ENCODE measurements around the gene DHRS7C.

Gene DHRS7C, protein sequence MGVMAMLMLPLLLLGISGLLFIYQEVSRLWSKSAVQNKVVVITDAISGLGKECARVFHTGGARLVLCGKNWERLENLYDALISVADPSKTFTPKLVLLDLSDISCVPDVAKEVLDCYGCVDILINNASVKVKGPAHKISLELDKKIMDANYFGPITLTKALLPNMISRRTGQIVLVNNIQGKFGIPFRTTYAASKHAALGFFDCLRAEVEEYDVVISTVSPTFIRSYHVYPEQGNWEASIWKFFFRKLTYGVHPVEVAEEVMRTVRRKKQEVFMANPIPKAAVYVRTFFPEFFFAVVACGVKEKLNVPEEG

DNA sequence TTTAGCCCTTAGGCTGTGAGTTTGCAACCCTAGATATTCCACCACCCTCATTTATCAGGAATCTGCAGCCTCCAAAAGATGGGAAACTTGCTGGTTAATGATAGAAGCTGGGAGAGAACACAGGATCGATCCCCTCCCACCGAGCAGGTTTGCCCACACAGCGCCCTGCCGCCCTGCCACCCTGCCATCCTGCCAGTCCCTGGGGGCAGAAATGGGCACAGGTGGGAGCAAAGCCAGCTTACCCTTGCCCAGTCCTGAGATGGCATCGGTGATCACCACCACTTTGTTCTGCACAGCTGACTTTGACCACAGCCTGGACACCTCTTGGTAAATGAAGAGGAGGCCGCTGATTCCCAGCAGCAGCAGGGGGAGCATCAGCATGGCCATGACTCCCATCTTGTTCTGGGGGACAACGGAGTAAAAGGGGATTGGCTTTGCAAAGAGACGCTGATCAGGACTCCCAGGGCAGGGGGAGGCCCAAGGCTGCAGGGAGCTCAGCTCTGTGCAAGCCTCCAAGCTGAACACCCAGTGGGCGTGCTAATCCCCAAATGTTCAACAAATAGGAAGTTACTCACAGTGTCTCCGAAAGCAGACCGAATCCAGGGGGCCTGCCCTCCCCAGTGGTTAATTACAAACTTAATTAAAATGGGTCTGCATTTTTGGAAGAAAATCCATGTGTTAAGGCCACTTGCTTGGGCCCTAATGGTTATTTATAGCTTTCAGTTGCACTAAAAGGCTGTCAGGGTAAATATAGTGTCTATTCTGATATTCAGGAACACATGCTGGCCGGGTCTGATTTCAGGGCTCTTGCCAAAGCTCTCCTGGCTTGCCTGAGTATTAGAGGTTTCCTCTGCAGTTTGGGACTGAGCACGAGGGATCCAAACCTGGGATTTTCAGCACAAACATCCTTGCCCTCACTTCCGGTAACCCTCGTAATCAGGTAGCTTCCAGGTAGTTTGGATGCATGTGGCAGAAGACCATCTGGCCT lies at the start of gene DHRS7C:
DHRS7C (minus strand) TSS at position 704 of the 988 bp plus-strand sequence; CDS start at position 396, 308 bp downstream.
- no peak for DNase-seq

DNA sequence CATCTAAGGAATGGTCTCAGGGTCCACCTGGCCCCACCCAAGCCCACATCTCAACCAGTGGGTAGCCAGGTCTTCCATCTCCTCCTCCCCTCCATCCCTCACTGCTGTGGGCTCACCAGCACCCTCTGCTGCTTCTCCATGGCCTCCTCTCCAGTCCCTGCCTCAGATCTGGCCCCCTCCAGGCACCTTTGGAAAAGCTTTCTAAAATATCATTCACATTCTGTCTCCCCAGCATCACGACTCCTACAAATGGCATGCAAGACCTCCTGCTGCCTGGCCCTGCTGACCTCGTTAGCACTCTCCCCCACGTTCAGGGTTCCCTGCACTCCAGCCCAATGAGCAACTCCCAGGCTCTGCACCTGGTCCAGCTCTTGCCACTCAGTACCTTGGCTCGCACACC lies 48.0 kb upstream of the DHRS7C start:
- DNase-seq = no peak

DNA sequence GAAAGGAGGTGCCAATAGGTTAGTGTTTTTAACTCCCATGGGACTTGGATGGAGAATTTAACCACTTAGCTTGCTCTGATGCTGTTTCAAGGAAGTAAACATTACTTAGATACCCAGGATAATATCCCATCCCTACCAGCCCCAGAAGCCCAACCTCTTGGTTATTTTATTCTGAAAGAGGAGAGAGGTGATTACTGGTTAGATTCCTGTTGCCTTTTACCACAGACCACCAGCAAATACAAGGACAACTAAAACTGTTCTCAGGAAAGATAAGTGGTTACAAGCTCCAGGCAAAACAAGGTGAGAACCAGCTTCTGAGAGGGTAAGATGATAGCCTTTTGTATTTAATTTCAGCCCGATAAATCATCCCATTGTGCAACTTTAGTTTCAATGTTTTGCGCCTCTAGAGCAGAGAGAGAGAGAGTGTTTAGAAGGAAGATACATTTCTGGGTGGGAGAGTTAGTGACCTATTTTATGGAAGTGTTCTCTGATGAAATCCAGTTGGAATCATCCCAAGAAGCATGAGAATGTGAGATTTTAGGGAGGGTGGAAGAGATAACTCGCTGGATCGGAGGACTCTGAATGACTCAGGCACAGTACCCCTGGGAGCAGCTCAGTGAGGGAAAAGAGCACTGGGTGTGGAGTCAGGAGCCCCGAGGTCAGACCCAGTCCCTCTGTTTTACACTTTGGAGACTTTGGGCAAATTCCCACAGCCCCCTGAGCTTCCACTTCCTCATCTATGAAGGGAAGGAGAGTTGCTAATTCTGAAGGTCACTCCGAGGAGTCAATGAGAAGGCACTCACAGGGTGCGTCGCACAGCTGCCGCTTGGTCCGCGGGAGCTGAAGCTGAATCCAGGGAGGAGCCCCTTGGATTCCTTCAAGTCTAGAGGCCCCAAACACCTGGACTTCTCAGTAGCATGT lies 46.4 kb upstream of the DHRS7C start:
- DNase-seq = no peak

DNA sequence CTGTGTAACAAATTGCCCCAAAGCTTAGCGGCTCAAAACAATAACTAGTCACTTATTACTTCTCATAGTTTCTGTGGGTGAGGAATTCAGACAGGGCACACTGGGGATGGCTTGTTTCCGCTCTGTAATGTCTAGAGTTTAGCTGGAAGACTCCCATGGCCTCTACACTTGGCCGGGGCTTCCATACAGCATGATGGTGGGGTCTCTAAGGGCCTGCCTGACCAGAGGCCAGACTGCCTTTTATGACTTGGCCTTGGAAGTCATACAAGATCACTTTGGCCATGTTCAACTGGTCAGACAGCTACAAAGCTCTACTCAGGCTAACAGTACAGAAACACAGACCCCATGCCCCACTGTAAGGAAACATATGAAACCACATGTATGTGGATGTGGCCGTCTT lies 42.5 kb upstream of the DHRS7C start:
- no peak for DNase-seq

DNA sequence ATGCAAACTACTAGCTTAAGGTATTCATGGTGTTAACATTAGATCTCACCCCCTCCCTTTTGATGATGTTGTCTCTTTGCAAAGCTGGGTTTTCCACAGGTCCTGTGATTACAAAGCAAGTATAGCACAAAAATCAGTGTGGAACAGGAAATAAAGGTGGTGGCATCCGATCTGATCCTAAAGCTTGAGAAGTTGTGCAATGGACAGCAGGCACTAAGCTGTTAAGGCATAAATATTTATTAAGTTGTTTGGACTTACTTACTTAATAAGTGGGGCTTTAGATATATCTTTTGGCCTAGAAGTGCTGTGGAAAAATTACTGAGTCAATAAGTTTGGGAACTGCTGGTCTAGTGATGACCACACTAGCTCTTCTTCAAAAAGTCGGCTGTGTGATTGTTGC lies 39.3 kb upstream of the DHRS7C start:
- no peak for DNase-seq

DNA sequence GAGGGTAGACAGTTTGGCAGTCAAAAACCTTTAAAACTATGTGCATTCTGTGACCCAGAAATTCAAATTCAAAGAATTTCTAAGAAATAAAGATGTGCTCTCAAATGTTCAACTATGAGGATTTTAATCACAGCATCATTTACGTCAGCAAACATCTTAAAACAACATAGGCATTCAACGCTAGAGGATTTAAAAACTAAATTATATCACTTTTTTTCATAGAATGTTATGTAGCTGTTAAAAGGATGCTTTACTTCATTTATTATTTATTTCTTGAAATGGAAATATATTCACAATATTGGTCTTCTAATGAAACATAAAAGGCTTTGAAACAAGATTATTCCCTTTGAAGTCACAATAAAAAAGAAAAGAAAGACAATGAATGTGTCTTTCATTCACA lies 38.0 kb upstream of the DHRS7C start:
- DNase-seq = no peak

DNA sequence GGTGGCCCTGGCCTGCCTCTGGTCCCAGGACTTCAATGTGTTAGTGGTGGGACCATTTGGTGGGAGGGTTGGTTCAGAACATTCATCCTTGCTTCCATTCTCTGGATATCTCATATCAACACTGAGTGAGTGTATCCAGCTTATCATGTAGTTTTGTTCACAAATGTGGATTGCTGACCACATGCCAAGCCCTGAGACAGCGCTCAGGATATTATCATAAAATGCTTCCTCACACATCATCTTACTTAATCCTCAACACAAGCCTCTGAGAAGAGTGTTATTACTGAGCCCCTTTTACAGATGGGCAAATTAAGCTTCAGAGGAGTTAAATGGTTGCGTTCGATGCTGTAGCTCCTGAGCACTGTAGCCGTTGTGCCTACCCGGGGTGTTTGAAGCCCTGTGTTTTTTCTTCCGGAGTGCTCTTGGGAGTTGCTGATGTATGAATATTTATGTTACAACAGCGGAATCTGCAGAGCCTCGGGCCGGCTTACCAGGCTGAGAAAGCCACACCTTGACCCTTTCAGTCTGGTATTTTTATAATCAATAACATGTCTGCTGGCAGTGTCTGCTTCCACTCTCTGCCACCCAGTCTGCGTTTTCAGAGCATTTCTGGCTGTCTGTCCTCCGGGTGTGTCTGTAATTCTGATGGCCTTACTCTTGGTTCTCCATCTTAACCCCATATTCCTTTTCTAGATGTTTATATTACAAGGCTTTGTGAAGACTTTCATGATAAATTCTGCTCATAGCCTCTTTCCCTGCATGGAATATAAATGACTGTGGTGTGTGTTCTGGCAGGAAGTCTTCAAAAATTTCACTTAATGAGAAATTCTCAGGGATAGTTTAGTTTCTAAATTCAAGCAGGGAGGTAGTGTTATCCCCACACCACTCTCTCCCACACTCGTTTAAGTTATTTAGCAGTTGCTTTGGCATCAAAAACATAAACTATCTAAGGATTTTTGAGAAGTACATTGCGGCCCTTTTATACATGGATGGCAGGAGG lies 37.2 kb upstream of the DHRS7C start:
- no peak for DNase-seq

DNA sequence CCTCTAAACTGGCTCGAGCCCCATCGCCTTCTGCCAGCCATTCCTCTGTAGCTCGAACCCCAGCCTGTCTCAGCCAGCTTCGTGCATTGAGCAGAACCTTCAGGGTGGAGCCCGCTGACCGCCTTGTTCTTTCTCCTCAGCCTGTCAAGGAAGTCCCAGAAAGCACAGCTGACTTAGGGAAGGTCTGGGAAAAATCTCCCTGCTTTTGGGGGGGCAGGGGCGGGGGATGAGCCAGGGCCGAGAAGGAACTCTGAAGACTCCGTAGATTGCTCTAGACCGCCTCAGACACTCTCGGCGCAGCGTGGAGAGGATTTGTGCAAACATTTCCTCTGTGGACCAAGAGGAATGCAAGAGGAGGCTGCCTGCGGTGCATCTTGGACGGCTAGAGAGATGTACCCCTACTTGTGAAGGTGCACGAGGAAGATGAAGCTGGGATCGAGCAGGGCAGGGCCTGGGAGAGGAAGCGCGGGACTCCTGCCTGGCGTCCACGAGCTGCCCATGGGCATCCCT lies 34.3 kb upstream of the DHRS7C start, which contains the start of gene GLP2R:
GLP2R (plus strand) TSS at position 284 of the 510 bp plus-strand sequence; CDS start at position 424, 140 bp downstream.
- DNase-seq = no peak

DNA sequence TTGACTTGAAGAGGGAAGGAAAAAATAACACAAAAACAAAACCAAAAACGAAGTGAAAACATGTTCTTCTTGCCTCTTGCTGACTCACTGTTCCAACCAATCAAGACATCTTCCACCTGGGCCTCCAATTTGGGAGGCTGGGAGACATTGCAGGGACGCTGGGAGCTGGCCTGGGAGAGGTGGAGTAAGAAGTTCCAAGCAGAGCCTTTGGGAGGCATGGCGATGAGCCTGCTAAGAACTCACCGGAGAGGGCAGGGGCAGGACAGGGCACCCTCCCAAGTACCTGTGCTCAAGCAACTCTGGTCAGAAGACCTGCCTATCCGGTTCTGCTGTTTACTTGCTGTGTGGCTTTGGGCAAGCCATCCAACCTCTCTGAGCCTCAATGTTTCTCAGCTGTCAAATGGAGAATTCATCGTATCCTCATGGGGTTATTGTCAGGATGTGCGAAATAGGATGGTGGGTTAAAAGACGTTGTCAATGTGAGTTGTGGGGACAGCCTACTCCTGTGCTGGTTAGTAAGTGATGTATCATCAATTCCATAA lies 33.5 kb upstream of the DHRS7C start:
- DNase-seq = no peak

DNA sequence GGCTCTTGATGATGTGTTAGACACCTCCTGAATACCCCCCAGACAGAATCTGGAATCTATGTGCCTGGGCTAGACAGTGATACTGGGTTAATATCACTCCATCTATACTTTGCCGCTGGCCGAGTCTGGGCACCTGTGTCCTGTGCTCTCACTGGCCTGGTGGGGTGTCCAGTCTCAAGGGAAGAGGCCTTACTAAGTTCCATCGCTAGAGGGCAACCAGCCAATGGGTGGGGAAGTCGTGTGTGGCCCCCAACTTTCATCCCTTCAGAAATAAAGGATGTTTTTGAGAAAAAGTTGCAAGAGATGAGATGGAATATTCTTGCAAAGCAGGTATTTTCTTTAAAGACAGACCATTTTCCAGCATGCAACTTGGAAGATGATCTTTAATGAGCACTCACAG lies 32.7 kb upstream of the DHRS7C start:
- DNase-seq = no peak

DNA sequence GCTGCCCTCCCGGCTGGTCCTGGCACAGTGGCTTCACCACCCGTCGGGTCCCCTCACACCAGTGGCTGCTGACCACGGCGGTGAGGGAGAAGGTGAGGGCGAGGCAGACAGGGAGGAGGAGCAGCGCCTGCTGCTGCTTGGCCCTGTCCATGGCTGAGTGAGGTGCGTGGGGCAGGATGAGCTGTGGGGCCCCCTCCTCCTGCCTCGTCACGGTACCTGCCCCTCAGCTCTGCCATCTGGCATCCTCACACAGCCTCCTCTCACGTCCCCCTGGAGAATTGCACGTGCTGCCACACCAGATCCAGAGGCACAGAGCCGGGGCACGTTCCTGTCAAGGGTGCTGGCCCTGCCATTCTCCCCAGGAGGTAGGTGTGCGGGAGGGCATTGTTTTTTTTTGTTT lies 30.5 kb upstream of the DHRS7C start, which contains the start of gene GSG1L2:
GSG1L2 (minus strand) TSS at position 159 of the 400 bp plus-strand sequence; CDS start at position 151, 8 bp downstream.
- DNase-seq = no peak

DNA sequence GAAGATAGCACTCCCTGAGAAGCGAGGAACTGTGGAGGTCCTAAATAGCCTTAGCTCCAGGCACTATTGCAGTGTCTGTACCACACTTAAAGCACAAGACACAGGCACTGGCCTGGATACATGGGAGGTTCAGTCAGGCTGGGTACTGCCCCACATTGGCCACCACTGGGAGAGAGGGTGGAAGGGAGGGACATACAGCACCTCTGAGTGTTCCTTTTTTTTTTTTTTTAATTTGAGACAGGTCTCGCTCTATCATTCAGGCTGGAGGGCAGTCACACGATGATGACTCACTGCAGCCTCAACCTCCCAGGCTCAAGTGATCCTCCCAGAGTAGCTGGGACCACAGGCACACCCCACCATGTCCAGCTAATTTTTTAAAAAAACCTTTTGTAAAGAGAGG lies 29.1 kb upstream of the DHRS7C start:
- DNase-seq = no peak

DNA sequence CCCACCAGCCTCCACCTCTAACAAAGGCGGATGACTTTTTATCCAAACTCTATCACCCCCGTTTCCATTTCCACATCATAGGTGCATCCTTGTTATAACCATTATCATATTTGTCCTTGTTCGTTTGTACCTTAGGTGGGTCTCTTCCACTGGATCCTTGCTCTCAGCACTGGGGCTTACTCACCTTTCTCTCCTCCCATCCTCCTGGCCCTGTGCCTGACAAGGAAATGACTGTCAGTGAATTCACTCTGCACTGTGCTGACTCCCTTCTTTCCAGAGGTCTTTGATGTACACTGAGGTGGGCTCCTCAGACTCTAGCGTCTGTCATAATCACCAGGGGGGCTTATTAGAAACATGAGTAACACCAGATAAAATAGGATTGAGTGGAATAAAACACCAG lies 27.4 kb upstream of the DHRS7C start:
- DNase-seq = no peak

DNA sequence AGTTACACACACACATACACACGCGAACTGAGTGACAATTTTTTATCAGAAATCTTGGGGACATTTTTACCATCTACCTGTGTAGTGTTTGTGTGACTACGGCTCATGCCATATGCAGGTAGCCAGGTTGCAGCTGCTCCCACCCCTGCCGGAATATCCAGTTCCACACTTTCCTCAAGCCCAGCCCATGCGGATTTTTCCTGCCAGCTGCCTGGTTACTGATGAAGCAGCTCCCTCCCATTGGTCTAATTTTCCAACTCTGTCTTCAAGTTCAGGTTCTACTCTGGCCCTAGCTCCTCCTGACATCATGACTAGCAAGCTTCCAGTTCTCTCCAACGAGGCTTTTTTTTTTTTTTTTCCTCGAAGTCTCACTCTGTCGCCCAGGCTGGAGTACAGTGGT lies 25.7 kb upstream of the DHRS7C start:
- DNase-seq = no peak

DNA sequence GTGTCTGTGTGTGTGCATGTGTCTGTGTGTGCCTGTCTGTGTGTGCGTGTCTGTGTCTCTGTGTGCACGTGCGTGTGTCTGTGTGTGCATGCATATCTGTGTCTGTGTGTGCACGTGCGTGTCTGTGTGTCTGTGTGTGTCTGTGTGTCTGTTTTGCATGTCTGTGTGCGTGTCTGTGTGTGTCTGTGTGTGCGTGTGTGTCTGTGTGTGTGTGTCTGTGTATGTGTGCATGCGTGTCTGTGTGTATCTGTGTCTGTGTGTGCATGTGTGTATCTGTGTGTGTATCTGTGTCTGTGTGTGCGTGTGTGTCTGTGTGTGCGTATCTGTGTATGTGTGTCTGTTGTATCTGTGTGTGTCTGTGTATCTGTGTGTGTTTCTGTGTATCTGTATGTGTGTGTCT lies 25.1 kb upstream of the DHRS7C start:
- no peak for DNase-seq

DNA sequence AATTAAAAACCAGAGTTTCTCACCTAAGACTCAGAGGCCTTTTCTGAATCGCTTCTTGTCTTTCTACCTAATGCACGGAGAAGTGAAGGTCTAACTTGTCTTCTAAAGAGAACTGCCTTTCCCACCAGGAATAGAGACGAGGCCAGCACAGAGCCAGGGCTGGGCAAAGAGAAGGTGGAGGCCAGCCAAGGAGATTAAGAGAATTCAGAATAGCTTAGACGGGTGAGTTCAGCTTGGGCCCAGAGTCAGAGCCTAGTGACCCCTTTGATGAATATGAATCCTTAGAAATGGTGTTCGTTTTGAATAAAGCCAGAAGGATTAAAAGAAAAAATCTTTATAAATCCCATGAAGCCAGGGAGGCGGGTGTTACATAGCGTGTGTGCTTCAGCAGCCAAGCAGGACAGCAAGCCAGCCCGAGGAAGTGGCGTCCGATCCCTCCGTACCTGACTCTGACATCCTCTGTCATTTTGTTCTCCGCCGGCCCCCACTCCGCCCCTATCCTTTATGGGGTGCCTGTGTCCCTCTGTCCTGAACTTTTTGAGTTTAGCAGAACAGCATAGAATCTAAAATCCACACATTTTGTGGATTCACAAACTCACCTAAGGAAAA lies 23.0 kb upstream of the DHRS7C start:
- DNase-seq = no peak

DNA sequence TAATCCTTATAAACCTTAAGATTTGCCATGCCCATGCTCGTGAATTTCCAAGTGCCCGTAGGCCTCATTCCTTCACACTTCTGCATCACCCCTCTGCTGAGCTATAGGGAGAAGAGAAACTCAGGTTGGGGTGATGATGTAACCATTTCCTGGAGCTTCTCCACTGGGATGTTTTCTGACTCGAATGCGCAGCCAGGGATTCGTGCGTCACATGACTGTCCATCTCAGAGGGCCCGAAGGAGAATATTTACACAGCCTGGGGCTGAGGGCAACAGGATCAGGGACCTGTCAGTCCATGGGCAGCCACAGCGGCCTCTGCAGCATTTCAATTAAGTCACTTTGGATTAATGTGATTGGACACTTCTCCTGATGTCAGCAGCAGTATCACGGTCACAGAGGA lies 21.8 kb upstream of the DHRS7C start:
- no peak for DNase-seq

DNA sequence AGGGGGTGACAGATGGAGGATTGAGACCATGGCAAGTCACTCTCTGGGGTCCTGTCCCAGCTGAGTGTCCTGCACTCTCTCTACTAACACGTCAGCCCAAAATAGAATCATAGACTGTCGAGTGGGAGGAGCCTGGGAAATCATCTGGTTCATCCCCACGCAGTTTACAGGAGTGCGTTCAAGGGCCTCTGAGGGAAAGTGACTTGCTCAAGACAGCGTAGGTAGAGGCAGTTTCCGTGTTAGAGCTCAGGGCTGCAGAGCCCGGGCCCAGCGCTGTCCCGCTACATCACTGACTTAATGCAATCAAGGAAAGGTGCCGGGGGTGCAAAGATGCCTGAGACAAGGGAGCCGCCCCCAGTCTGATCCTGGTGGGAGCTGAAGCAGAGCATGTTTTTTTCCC lies 20.1 kb upstream of the DHRS7C start:
- no peak for DNase-seq

DNA sequence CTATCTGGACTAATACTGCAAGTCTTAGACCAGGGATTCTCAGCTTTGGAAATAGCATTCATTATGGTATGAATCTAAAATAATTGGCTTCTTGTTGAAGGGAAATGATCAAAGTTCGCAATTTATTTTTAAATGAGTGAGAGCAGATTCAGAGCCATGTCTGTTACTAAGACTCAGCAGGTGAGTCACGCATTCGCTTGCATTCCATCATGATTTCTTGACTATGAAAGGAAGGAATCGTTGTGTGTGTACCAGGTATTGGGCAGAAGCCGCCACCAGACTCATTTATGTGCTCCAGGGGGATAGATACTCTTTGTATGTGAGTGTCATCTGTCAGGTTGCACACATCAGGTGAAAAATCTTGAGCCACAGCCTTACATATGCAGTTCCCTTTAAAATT lies 19.7 kb upstream of the DHRS7C start:
- no peak for DNase-seq
